NAMALWA (cell line): ENCODE measurements around the gene BOD1L1.

Experiments used
- DNase-seq: peaks from one replicate; pipeline ENCODE4 v3.0.0-alpha.2; 2015; ENCODE audit warnings: low spot score

BOD1L1 gene

DNA sequence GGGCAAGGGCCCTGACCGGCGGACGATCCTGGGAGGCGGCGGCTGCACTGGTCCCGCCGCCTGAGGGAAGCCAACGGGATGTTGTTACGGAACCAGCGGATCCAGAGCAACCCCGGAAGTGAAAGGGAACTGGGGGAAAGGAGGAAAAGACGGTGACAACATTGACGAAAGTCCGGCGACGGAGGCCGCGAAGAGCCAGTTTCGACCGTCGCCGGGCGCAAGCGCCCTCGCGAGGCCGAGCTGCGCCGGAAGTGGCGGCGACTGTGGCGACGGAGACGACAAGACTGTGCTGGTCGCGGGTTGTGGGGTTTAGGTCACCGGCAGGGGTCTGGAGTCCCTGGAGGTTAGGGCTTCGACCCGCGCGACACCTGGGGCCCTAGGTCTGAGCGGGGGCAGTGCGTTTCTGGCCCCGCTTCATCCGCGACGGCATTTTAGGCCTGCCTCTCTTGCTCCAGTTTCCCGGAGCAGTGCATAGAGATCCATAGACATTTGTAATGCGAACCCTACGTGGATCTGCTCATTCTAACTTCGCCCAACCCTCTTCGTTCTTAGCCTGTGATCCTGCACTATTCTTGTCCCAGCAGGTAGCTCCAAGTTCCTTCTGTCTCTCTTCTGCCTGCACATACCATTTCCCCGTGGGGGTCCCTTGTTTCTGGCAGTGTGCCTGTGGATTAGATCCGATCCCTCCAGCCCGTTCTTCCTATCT is at the start of gene BOD1L1:
Gene BOD1L1 (minus strand): TSS at position 120 of the 706 bp plus-strand sequence. CDS start 138 bp downstream, outside the sequence.
- peak; percentile 91 for DNase-seq

DNA sequence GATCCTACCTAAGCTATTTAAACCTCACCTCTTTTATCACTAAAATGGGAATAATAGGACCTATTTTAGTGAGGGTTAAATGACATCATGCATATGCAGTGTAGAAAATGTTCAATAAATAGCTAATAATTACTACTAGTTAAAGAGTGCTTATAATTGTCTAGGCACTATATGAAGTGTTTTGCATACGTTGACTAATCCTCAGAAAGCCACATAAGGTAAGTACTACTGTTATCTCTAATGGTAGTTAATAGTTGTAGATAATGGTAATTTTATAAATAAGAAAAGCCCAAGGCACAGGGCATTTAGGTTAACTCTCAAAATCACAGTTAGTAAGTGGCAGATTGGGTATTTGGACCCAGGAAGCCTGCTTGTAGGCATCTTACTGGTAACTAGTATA is 47.4 kb upstream of the BOD1L1 start:
- no peak for DNase-seq

DNA sequence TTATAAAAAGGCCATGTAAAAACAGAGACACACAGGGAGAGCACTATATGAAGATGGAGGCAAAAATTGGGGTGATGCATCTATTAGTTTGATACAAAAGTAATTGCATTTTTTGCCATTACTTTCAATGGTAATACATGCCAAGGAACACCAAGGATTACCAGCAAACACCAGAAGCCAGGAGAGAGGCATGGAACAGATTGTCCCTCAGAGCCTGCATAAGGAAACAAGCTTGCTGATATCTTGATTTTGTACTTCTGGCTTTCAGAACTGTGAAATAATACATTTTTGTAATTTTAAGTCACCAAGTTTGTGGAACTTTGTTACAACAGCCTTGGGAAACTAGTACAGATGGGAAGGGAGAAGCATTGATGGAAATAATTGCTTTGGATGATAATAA is 45.6 kb upstream of the BOD1L1 start:
- no peak for DNase-seq

DNA sequence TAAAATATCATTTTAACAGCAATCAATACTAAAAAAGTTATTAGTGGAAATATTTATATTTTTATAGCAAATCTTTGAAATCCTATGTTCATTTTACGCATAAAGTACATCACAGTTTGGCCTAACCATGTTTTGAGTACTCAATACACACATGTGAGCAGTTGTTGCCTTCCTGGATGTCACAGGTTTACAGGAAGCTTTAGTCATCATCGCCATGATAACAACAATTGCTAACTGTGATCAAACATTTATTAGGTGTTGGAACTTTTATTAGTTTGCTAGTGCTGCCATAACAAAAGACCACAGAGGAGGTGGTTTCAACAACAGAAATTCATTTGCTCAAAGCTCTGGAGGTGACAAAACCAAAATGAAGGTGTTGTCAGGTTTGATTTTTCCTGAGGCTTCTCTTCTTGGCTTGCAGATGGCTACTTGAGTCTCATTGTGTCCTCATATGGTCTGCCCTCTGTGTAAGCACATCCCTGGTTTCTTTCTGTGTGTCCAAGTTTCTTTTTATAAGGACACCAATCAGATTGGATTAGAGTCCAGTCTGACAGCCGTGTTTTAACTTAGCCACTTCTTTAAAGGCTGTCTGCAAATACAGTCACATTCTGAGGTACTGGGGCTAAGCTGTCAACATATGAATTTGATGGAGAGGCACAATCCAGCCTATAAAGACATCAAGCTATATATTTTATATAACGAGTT is 43.1 kb upstream of the BOD1L1 start:
- DNase-seq = no peak

DNA sequence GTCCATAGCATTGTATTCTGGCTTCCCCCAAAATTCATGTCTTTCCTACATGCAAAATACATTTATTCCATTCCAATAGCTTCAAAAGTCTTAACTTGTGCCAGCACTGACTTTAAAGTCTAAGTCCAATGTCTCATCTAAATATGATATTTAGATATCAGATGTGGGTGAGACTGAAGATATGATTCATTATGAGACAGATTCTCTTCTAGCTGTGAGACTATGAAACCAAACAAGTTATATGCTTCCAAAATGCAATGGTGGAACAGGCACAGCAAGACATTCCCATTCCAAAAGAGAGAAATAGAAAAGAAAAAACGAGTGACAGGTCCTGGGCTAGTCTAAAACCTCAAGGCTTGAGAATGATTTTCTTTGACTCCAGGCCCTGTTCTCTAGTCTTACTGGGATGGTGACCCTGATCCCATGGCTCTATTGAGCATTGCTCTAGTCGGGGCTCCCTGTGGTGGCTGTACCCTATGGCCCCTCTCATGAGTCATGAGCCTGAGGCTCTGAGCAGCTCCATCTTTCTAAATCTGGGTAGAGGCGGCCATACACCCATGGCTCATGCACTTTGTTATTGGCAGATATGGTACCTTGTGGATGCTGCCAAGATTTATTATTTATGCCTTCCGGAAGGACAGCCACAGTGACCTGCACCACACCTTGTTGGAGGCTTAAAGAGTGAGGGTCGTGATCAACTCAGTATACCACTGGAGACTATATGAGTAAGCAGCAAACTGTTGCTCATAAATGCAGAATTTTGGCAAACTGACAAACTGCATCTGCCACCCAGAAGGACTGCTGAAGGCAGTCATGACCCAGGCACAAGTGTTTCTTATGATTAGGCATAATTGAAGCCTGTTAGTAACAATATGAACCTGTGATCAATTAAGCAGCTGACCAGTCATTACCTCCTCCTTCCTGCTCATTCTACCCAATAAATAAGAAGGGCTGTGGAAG is 38.5 kb upstream of the BOD1L1 start:
- DNase-seq = no peak

DNA sequence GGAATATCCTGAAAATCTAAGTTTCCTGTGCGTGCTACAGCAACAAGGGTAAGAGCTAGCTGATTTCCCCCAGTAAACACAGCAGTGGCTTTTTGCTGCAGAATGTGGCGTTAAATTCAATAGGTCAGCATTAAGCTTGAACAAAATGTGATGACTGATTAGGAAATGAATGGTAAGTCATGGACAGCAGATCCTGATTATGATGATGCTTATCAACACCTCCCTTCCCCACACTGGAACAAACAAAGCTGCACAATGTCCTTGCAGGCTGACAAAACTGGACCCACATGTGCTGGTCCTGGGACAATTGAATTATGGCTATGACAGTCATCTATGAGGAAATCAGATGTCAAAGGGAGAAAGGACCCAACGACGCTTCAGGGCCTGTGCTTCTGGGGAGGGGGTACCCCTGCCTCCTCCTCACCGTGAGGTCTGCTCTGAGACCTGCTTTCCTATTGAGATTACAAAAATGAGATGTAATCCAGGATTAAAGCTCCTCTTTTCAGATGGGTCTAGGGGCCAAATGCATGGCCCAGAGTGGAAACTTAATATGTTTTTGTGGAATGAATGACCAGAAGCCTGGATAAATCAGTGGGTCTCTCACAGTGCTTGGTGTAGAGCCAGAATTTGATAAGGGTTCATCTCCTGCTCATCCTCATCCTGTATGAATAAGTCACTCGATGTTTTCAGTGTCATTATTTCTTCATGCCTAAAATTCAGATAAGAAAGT is 32.0 kb upstream of the BOD1L1 start:
- DNase-seq = no peak

DNA sequence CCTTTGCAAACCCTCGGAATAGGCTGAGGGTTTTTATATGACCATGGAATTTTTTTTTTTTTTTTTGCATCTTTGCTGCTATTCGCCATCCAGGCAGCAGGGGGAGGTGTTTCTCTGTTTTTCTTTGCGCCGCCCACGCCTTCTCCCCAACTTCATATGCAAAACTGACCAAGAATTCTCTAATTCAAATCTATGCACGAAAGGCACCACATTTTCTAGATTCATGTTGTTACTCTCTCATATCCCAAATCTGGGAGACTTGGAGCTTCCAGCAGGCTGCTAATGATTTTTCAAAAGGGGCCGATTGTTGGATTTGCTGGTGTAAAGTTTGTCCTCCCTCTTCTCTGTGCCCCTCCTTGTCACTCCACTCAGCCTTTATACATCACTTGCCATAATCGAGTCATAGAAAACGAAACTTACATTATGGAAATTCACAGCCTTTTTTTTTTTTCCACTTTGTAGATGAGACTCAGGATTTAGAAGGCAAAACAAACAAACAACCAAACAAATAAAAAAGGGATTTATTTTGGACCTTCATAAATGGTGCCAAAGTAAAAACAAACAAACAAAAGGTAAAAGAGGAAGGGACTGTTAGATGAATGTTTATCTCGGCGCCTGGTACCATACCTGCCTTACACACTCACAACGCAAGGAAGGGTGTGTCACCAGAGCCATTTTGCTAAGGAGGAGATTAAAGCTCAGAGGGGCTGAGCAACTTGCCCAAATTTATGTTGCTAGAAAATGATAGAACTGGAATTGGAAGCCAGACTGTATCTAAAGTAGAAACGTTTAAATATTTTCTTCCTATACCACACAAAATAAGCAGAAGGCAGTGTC is 29.3 kb upstream of the BOD1L1 start:
- peak; percentile 73 for DNase-seq

DNA sequence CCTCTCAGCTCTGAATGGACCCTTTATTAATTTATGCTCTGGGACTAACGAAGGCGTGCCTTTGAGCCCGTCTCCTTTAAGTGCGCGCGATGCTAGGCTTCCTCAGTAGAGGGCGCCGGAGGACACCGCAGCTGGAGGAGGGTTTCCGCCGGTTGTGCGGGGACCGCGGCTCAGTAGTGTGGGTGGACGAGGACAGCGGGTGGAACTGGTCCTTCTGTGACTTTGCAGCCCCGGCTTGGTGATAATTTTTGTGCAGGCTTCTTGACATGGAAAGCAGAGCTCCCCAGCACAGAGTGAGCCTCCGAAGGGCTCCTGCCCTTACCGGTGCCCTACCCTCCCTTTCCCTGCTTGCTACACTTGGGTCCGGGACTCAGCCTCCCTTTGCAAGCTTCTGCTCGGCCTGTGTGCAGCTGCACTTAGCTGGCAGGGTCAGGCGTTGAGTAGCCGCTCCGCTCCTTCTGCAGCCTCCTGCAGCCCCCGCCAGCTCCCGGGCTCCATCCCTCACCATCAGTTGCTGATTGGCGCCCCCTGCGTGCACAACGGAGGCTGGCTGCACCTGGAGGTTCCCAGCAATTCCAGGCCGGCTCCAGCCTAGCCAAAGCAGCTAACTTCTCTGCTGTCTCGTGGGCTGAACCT is 26.8 kb upstream of the BOD1L1 start:
- peak; percentile 85 for DNase-seq

DNA sequence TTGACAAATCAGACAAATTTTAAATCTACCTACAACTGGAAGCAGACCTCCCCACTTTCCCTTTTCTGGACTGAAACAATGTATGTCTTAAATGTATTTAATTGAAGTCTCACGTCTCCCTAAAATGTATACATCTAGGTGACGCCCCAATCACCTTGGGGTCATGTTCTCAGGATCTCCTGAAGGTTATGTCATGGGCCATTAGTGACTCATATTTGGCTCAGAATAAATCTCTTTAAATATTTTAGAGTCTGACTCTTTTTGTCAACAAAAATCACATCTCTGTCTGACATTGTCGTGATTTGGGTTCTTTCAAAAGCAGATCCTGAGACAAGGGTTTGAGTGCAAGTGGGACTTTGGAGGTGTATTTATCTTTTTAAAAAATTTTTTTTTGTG is 26.2 kb upstream of the BOD1L1 start:
- DNase-seq = no peak

DNA sequence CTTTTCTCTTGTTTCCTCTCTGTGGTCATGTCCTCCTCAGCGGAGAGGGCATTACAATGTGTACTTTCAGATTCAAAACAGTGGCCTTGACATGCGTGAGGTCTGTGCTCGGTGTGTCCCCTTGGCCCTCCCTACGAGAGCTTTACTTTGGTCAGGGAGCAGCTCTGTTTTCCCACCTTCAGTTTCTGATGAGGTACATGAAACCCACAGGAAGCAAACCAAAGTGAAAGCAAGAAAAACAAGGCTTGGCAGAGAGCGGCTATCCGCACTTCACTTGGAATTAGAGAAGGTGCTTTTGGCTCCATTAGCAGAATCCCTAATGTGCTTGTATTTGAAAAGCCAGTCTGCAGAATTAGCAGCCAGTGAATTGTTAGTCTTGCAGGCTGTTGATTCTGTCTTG is 19.5 kb upstream of the BOD1L1 start:
- no peak for DNase-seq

DNA sequence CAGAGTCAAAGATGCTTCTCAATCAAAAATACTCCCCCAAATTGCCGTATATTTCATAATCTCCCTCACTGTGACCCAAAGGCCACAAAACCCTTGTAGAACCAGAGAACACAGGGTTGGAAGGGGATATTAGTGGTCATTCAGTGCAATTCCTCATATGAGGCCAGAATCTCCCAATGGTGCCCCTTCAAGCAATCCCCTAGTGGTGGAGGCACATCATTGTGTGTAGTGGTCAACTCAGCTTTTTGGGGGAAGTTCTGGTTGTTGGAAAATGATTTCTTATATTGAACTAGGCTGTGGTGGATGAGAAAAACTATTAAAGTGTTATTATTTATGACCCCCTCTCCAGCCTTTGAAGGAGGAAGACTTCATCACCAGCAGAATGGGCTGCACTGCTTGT is 17.6 kb upstream of the BOD1L1 start:
- peak; percentile 17 for DNase-seq

DNA sequence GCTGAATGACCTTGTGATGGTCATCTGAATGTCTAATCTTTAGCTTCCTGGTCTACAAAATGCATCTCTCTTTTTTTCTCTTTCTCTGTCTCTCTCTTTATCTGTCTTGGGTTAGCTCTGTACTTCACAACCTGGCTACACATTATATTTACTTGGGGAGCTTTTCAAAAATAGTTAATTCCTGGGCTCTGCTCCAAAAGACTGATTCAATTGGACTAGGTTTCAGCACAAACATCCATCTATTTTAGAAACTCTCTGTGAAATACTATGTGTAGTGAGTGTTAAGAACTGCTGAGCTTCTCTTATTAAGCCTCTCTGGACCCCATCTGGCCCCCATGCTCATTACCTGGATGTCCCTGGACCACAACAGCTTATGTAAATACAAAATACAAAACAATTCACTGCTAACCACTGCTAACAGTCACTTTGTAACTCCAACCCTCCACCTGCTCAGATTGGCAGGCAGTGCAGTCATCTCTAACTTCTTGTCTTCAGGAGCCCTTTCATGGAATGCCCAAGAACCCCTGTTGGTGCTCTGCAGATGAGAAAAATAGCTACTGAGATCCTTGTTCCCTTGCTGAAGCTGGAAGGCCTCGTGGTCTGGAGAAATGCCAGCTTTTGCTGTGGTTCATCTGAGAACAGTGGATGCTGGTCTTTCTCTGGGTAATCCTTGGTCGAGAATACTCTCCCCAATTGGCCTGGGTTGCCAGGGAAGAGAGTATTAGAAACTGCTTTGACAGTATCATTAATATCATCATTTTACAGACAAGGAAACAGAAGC is 14.8 kb upstream of the BOD1L1 start:
- DNase-seq = no peak

DNA sequence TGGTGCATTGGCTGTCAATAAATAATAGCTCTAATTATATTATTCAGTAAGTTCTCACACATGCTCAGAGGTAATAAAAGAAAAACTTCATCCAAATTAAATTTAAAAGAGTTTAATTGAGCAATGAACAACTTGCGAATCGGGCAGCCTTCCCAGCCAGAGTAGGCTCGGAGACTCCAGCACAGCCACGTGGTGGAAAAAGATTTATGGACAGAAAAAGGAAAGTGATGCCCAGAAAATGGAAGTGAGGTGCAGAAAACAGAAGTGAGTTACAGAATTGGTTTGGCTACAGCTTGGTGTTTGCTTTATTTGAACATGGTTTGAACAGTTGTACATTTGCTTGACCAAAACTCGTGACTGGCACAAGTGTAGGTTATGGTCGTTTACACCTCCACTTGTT is 13.6 kb upstream of the BOD1L1 start:
- no peak for DNase-seq

DNA sequence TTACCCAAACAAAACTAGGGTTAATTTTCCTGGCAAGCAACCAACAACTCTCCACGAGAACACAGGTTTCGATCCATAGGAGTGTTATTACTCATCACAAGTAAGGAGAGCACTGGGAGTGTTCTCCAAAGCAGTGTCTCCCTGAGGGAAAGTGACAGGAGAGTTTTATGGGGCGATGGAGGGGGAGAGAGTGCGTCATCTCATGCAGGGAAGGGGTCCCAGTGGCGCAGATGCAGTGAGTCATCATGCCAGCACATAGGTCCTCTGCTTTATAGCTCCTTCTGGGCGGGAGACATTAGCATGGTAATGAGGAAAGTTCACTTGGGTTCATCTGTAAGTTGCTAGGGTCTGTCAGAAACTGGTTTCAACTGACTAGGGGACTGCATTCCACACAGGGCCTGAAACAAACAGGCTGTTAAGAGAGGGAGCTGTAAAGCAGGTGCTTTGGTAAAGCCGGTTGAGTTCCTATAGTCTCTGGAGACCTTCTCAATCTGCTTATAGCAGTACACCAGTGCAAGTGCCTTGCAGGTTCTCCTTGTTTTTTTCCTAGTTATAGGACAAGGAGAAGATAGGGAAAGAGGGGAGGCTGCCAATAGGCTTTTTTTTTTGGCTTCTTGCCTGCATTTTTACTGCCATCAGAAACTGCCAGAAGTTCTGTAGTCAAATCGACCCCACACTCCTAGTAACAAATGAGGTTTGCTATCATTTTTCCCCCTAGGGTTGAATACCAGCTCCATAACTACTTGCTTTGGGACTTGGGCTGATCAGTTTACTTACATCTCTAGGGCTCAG is 12.8 kb upstream of the BOD1L1 start:
- DNase-seq = no peak

DNA sequence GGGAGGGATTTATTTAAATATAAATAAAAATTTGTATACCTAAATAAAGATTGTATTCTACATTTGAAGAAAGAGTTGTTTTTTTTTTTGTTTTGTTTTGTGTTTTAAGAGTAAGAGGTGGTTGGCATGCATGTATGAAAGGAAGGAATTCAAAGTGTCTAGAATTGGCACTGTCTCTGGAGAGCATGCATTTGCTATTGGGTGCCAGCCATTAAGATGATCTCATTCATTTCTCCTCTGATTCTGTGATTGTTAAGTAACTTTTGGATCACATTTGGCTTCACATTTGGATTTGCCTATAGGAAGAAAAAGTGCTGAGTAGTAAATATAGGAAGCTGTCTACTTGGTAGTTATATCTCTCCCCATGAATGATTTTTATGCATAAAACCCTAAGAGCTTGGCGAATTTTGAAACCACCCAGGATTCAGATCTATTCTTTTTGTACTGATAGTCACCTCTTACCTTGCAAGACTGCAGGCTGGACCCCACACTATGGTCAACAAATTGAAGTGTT is 7.8 kb upstream of the BOD1L1 start:
- DNase-seq = no peak

DNA sequence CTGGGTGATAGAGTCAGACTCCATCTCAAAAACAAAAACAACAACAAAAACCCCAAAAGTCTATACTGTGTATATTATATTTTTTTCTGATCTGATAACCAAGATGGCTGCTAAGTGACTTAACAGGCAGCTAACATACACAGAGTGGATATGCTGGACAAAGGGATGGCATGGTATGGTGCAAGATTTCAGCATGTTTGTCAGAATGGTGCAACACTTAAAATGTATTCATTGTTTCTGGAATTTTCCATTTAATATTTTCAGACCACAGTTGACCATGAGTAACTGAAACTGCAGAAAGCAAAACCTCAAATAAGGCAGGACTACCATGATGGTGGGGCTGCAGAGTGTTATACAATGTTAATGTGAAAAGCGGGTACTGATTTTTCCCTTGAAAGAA is 6.1 kb upstream of the BOD1L1 start:
- no peak for DNase-seq

DNA sequence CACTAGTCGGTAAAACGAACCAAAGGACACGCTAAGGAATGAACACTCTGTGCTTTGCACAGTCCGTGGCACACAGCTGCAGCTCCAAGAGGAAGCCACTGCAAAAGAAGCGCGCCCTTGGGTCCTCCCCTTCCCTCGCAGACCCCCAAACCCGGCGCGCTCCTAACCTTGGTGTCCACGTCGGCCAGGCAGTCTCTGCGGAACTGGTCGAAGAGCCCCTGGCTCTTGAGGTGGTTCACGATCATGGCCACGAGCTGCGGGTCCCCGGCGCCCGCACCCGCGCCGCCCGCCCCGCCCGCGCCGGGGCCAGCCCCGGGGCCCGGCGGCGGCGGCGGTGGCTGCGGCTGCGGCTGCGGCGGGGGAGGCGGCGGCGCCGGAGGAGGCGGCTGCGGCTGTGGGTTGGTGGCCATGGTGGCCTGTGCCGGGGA is 333 bp downstream of the BOD1L1 start:
- DNase-seq = peak; percentile 59

DNA sequence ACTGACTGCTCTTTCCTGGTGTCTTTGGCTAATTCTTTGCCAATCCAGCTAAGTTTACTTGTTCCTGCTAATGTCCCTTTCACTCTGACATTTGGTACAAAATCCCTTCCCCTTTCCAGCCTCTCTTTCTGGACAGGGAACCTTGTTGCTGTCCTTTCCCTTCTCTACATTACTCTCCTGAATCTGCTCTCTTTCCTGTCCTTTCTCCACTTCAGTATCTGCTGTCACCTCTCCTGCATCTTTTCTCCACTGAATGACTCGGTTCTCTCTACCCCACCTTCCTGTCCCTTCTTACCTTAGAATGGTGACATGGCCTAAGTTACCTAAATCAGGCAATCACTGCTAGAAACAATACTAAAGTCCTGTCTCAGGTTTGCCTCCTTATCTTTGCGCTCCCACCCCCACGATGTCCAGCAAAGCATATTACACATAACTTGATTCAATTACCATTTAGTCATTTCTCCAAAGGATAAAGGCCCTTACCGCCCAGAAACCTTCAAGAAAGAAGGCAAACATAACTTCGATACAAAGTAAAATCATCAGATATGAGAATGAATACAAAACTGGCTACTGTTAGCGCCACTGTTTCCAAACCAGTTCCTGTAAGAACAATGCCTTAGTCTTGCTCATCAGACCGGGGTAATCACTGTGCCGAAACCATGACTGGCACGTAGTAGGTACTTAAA is 890 bp downstream of the BOD1L1 start:
- no peak for DNase-seq
